COLO668 (cell line): Measurements from ENCODE around the gene RCCD1.

Source experiments
- DNase-seq: peaks from one replicate; lab custom pipeline; 2025; ENCODE audit not compliant: unreplicated experiment; lab: John Stamatoyannopoulos, UW

RCCD1 gene

GRCh38 chr15:91001209-91001608, 46.5 kb downstream of the RCCD1 start:
- no peak for DNase-seq

- DNase-seq: no peak
Observed at GRCh38 chr15:91007266-91007665, 52.6 kb downstream of the RCCD1 start.
